Right lobe of liver (tissue), 4 donors: ENCODE data around the gene AOX1.

ENCODE experiments used
- CTCF ChIP-seq, 4 donors: fragments of 200-600 bp in 3 of 4; fragments of 450-650 bp in 1 of 4; IDR thresholded peaks; one replicate each; pipeline versions ENCODE4 v1.5.1 to v1.8.0; 2016 to 2022; ENCODE audit warnings: antibody characterized with exemption in 4 of 4, mild to moderate bottlenecking in 2 of 4
- POLR2A ChIP-seq: fragments of 450-650 bp; IDR thresholded peaks from one replicate; pipeline ENCODE4 v1.6.1; 2017; ENCODE audit warnings: antibody characterized with exemption, mild to moderate bottlenecking
- donor health status: DM: no; HTN: no; CAD: no.
- donor health status: DM: no; HTN: no; CAD: no.
- donor health status: DM: no; HTN: yes; CAD: no.

GRCh38 chr2:200634231-200634964 is 48.6 kb downstream of the AOX1 start:
- TF ChIP-seq CTCF (IDR thresholded peaks at IDR 0.05) (no peak), POLR2A (no peak)
